Fibroblast of lung (primary cell): ENCODE measurements around the gene UBAP1. TPM values are rescaled to one million over a fixed set of nuclear protein-coding genes. Genes with fewer than 3 reads are reported as not detected.

Source experiments
- DNase-seq, 2 donors: peaks; one replicate each; pipeline versions ENCODE4 v3.0.0 to v3.0.0-alpha.2; 2010; ENCODE audit warnings: low read depth in 2 of 2
- H2AFZ ChIP-seq: 2 replicates; pipeline ENCODE4 v1.5.1; 2012; ENCODE audit warnings: low read length, control low read depth, inconsistent platforms
- H3K27ac ChIP-seq: 2 replicates; pipeline ENCODE4 v1.5.1; 2011; ENCODE audit warnings: low read length, control low read depth; ENCODE audit not compliant: insufficient read depth
- H3K27me3 ChIP-seq: 2 replicates; pipeline ENCODE4 v1.5.1; 2011; ENCODE audit warnings: mild to moderate bottlenecking, low read length; ENCODE audit not compliant: control insufficient read depth, insufficient read depth
- H3K36me3 ChIP-seq: 2 replicates; pipeline ENCODE4 v1.5.1; 2011; ENCODE audit warnings: low read length; ENCODE audit not compliant: control insufficient read depth, insufficient read depth
- H3K4me1 ChIP-seq: 2 replicates; pipeline ENCODE4 v1.5.1; 2011; ENCODE audit warnings: low read length; ENCODE audit not compliant: control insufficient read depth, insufficient read depth; ENCODE audit errors: extremely low read depth
- H3K4me2 ChIP-seq: 2 replicates; pipeline ENCODE4 v1.5.1; 2011; ENCODE audit warnings: low read length, control low read depth; ENCODE audit not compliant: insufficient read depth; ENCODE audit errors: extremely low read depth
- H3K4me3 ChIP-seq, 4 experiments: fragments of 200-600 bp in 1 of 4; sonication (generic) in 1 of 4; replicated peaks in 1 of 4; 2 replicates each; pipeline ENCODE4 v1.5.1; 2011 to 2016; ENCODE audit warnings: low read length in 4 of 4, low read depth in 3 of 4, mild to moderate bottlenecking in 3 of 4, control low read depth in 2 of 4, inconsistent platforms in 1 of 4, mixed read lengths in 1 of 4; ENCODE audit not compliant: insufficient read depth in 1 of 4; ENCODE audit errors: control extremely low read depth in 1 of 4
- H3K79me2 ChIP-seq: 2 replicates; pipeline ENCODE4 v1.5.1; 2012; ENCODE audit warnings: mild to moderate bottlenecking, low read length, inconsistent platforms; ENCODE audit not compliant: control insufficient read depth, insufficient read depth
- H3K9ac ChIP-seq: 2 replicates; pipeline ENCODE4 v1.5.1; 2011; ENCODE audit warnings: mild to moderate bottlenecking, low read length, control low read depth; ENCODE audit not compliant: insufficient read depth
- H3K9me3 ChIP-seq: 2 replicates; pipeline ENCODE4 v1.5.1; 2012; ENCODE audit warnings: low read depth, low read length; ENCODE audit not compliant: control insufficient read depth, insufficient read depth
- H4K20me1 ChIP-seq: 2 replicates; pipeline ENCODE4 v1.5.1; 2011; ENCODE audit warnings: low read length; ENCODE audit not compliant: control insufficient read depth, insufficient read depth; ENCODE audit errors: extremely low read depth
- EZH2 ChIP-seq: IDR thresholded peaks from 2 replicates; pipeline ENCODE4 v1.5.1; 2012; ENCODE audit warnings: low read length, control low read depth, mild to moderate bottlenecking; ENCODE audit errors: missing control alignments
- polyA plus RNA-seq, 2 donors: library from polyadenylated mRNA; depleted of rRNA in 1 of 2; stranded (reverse) in 1 of 2; unstranded in 1 of 2; fragments of >200 nt; gene quantifications; 2 replicates each; pipeline ENCODE4 v1.2.1, GENCODE V29; 2011 to 2012; ENCODE audit warnings: missing spikeins in 1 of 2
- total RNA-seq: library from RNA; depleted of rRNA; stranded (reverse); fragments of >200 nt; gene quantifications from 2 replicates; pipeline ENCODE4 v1.2.1, GENCODE V29; 2014
- TF ChIP-seq, protein P1 (sequence below), 2 donors: IDR thresholded peaks in 1 of 2; conservative IDR thresholded peaks in 1 of 2; 1 replicate in 1 of 2; 2 replicates in 1 of 2; pipeline ENCODE4 v1.5.1; 2011 to 2012; ENCODE audit warnings: low read length in 2 of 2, control low read depth in 1 of 2, inconsistent platforms in 1 of 2, low read depth in 1 of 2, mild to moderate bottlenecking in 1 of 2

The UBAP1 gene
- total and polyA plus RNA-seq, 2 donors (not counting 1 experiment from before 2014, with no cell fraction given), result 41.6 to 58.1 TPM

DNA sequence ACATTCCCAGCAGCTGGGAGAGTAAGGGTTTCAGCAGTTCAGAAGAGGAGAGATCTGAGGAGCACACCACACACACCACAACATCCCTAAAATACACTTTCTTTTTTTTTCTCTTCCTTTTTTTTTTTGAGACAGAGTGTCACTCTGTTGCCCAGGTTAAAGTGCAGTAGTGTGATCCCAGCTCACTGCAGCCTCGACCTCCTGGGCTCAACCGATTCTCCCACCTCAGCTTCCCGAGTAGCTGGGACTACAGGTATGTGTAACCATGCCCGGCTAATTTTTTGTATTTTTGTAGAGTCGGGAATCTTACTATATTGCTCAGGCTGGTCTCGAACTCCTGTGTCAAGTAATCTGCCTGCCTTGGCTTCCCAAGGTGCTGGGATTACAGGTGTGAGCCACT, 9.7 kb upstream of the UBAP1 start:
- no peak overlapping the region for H3K4me2 ChIP-seq
- H4K20me1 ChIP-seq, result no peaks in the 10 kb centered on the region
- no peak for DNase-seq
- H3K36me3 ChIP-seq, result no peaks in the 10 kb centered on the region
- no peak overlapping the region for H2AFZ ChIP-seq
- H3K4me1 ChIP-seq, result no peaks in the 10 kb centered on the region
- no peaks in the 10 kb centered on the region for H3K79me2 ChIP-seq
- TF ChIP-seq, protein P1, sequence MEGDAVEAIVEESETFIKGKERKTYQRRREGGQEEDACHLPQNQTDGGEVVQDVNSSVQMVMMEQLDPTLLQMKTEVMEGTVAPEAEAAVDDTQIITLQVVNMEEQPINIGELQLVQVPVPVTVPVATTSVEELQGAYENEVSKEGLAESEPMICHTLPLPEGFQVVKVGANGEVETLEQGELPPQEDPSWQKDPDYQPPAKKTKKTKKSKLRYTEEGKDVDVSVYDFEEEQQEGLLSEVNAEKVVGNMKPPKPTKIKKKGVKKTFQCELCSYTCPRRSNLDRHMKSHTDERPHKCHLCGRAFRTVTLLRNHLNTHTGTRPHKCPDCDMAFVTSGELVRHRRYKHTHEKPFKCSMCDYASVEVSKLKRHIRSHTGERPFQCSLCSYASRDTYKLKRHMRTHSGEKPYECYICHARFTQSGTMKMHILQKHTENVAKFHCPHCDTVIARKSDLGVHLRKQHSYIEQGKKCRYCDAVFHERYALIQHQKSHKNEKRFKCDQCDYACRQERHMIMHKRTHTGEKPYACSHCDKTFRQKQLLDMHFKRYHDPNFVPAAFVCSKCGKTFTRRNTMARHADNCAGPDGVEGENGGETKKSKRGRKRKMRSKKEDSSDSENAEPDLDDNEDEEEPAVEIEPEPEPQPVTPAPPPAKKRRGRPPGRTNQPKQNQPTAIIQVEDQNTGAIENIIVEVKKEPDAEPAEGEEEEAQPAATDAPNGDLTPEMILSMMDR (conservative IDR thresholded peaks at IDR 0.05 in 1 of 2, IDR thresholded peaks at IDR 0.05 in 1 of 2; ENCODE audit: low read depth in 1 of 2, low read length in 2 of 2), result no peak
- TF ChIP-seq EZH2, result no peak
- no peak overlapping the region for H3K27ac ChIP-seq
- no peak overlapping the region for H3K4me3 ChIP-seq
- H3K27me3 ChIP-seq, result no peaks in the 10 kb centered on the region
- H3K9me3 ChIP-seq, result no peaks in the 10 kb centered on the region
- no peak overlapping the region for H3K9ac ChIP-seq

DNA sequence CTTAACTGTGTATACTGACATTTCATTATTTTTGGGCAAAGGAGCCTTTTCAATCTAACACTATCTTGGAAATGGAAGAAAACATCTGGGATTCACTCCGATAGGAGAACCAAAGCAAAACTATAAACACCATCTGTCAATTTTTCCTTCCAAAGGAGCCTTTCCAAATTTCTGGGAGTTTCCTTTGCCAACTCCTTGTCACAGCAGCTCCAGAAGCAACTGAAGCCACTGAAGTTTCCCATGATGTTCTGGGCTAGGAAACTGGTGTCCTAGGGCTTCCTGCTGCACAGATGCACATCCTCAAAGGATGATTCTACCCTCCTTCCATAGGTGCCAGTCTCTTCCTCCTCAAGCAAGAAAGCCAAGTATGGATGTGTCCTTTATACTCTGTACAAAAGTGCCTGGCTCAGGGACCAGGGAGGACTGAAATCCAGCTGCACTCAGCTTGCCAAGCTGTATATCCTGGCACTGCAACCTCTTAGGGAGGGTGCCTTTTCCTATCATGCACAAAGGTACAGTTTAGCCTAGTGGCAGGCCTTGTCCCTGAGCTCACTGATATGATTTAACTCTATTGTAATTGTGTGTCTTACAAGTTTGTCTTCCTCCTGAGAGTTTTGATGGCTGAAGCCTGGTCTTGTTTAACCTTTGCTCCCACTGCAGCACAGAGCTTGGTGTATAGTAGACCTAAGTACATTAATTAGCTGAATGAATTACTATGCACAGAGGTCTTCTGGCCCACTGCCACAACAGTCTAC, 8.4 kb upstream of the UBAP1 start:
- no peaks in the 10 kb centered on the region for H3K79me2 ChIP-seq
- TF ChIP-seq EZH2, result no peak
- TF ChIP-seq, protein P1 (conservative IDR thresholded peaks at IDR 0.05 in 1 of 2, IDR thresholded peaks at IDR 0.05 in 1 of 2; ENCODE audit: low read depth in 1 of 2, low read length in 2 of 2), result no peak
- H3K4me1 ChIP-seq, result no peaks in the 10 kb centered on the region
- no peaks in the 10 kb centered on the region for H4K20me1 ChIP-seq
- no peaks in the 10 kb centered on the region for H3K27me3 ChIP-seq
- H3K9me3 ChIP-seq, result no peaks in the 10 kb centered on the region
- no peak overlapping the region for H3K27ac ChIP-seq
- H3K9ac ChIP-seq, result no peak overlapping the region
- no peak overlapping the region for H2AFZ ChIP-seq
- no peak for DNase-seq
- no peak overlapping the region for H3K4me3 ChIP-seq
- no peak overlapping the region for H3K4me2 ChIP-seq
- no peaks in the 10 kb centered on the region for H3K36me3 ChIP-seq

DNA sequence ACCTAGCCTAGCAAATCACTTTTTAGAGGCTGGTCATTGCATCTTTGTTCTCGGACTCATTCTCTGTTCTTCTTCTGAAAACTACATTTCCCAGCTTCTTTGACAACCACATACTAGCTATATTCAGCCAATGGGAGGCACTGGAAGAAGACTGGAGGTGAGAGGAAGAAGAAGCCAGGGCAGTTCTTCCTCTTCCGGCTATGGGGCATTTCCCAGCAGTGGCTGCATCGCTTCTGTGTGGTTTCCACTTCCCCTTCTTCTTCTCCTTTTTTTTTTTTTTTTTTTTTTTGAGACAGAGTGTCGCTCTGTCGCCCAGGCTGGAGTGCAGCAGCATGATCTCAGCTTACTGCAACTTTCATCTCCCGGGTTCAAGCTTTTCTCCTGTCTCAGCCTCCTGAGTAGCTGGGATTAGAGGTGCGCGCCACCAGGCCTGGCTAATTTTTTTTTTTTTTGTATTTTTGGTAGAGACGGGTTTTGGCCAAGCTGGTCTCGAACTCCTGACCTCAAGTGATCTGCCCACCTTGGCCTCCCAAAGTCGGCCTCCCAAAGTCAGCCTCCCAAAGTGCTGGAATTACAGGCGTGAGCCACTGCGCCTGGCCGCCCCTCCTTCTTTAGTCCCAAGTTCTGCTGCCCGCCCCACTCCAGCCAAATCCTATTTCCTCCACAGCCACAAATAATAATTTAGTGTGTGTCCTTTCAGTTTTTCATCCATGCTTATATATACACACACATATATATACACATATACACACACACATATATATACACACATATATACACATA, 6.9 kb upstream of the UBAP1 start:
- no peak for TF ChIP-seq EZH2
- TF ChIP-seq, protein P1 (conservative IDR thresholded peaks at IDR 0.05 in 1 of 2, IDR thresholded peaks at IDR 0.05 in 1 of 2; ENCODE audit: low read depth in 1 of 2, low read length in 2 of 2), result no peak
- Histone ChIP-seq H4K20me1 (no peaks in the 10 kb centered on the region), H3K9me3 (no peaks in the 10 kb centered on the region)

More for the DNA sequence above, 6.9 kb upstream of the UBAP1 start:
- Histone ChIP-seq H3K27ac (no peak overlapping the region), H2AFZ (no peak overlapping the region), H3K9ac (no peak overlapping the region), H3K4me3 (no peak overlapping the region), H3K36me3 (no peaks in the 10 kb centered on the region), H3K4me2 (no peak overlapping the region), H3K27me3 (no peaks in the 10 kb centered on the region), H3K4me1 (no peaks in the 10 kb centered on the region), H3K79me2 (no peaks in the 10 kb centered on the region)
- no peak for DNase-seq
